ENCODE measurements around the gene NLRC5.

The NLRC5 gene, protein sequence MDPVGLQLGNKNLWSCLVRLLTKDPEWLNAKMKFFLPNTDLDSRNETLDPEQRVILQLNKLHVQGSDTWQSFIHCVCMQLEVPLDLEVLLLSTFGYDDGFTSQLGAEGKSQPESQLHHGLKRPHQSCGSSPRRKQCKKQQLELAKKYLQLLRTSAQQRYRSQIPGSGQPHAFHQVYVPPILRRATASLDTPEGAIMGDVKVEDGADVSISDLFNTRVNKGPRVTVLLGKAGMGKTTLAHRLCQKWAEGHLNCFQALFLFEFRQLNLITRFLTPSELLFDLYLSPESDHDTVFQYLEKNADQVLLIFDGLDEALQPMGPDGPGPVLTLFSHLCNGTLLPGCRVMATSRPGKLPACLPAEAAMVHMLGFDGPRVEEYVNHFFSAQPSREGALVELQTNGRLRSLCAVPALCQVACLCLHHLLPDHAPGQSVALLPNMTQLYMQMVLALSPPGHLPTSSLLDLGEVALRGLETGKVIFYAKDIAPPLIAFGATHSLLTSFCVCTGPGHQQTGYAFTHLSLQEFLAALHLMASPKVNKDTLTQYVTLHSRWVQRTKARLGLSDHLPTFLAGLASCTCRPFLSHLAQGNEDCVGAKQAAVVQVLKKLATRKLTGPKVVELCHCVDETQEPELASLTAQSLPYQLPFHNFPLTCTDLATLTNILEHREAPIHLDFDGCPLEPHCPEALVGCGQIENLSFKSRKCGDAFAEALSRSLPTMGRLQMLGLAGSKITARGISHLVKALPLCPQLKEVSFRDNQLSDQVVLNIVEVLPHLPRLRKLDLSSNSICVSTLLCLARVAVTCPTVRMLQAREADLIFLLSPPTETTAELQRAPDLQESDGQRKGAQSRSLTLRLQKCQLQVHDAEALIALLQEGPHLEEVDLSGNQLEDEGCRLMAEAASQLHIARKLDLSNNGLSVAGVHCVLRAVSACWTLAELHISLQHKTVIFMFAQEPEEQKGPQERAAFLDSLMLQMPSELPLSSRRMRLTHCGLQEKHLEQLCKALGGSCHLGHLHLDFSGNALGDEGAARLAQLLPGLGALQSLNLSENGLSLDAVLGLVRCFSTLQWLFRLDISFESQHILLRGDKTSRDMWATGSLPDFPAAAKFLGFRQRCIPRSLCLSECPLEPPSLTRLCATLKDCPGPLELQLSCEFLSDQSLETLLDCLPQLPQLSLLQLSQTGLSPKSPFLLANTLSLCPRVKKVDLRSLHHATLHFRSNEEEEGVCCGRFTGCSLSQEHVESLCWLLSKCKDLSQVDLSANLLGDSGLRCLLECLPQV (N-terminal part only)

DNA sequence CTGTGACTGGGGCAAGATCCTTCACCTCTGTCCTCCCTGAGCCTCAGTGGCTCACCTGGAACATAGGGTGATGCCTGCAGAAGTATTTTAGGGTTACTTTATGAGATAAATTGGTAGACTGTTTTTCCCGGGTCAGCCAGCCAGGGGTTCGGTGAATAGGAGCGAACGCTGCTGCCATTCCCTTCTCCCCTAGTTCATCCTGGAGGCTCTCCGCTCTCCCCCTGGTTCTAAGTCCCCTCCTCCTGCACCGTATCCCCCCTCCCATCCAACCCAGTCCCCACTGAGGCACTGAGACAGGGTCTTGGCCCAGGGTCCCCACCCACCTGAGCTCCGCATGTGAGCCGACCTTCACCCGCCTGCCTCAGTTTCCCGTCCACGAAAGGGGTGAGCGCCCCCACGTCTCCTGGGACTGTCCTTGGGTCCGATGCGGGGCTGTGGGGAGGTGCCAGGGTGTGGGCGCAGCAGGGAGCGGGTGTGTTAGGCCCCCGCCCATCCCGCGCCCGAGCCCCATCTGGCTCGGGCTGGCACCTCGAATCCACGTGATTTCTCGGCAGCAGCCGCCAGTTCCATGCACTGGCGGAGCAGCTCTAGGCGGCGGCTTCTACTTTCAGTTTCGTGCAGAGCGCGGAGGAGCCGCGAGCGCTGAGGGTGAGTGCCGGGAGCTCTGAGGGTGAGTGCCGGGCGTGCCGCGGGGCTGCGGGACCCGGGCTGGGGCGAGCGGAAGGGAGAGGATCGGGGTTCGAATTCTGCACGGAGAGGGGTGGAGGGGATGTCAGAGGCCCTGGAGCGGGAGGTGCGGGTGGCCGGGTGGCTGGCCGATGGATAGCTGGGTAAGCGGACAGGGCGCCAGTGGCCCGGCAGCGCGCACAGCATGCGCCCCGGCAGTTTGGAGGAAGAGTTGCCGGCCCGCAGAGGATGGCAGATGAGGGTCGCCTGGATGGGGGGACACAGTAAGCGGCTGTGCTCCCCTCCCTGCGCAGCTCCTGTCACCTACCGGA is at the start of gene NLRC5:
TSS of gene NLRC5 (plus strand) at position 610 of the 998 bp plus-strand sequence. CDS start 31,156 bp downstream, outside the sequence.
- DNase-seq = peak; percentile 92 to 94

DNA sequence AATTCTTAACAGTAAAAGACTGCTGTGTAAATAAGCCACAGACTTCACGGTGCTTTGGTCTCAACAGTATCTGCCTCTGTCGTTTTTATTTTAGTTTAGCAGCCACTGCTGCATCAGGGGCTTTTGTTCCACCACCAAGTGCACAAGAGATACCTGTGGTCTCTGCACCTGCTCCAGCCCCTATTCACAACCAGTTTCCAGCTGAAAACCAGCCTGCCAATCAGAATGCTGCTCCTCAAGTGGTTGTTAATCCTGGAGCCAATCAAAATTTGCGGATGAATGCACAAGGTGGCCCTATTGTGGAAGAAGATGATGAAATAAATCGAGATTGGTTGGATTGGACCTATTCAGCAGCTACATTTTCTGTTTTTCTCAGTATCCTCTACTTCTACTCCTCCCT is 49.6 kb upstream of the NLRC5 start:
- no peak for DNase-seq

DNA sequence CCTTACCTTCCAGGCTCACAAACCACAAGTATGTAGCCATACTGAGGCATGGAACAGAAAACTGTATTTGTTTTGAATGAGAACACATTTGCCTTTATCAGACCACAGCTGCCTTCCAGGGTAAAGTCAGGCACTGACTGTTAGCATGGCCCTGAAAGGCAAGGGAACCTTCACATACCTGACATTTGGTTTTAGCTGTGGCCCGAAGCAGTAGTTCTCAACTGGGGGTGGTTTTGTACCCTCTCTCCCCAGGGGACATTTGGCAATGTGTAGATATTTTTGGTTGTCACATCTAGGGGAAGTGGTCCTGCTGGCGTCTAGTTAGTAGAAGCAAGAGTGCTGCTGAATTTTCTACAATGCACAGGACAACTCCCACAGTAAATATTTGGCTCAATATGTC is 48.3 kb upstream of the NLRC5 start:
- DNase-seq = no peak

DNA sequence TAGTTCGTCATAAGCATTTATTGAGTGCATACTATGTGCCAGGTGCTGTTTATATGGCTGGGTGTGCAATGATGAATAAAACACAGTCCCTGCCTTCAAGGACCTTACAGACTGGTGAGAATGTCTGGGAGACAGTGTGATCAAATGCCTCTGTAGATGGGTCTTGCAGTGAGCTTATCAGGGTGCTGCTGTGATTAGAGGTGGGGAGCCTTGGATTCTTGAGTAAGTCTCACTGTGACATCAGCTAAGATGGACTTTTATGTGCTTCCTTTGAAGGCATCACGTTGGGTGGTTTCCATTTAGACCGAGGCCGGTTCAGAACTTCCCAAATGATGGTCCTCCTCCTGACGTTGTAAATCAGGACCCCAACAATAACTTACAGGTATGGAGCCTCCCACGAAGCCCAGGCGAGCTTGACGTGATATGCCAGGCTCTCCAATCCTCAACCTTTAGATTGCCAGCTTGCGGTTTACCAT is 47.5 kb upstream of the NLRC5 start:
- DNase-seq = no peak

DNA sequence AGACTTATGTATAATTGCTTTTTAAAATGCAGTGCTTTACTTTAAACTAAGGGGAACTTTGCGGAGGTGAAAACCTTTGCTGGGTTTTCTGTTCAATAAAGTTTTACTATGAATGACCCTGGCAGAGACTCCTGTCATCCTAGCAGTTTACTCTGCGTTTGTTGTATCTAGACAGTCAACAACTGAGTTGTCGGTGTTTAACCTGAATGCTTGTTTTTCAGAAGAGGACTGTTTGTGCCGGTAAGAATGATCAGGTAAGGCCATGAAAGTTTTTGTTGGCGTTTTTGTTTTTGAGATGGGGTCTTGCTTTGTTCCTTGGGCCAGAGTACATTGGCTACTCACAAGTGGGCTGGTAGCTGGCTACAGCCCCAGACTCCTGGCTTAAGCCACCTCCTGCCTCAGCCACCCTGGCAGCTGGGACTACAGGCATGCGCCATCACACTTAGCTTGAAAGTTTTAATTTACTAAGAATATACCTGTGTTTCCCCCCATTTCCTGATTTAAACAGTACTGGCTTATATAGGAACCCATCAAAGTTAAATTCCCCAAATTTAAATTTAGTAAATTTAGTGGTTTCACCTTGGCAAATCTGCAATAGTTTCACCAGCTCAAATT is 45.5 kb upstream of the NLRC5 start:
- no peak for DNase-seq

DNA sequence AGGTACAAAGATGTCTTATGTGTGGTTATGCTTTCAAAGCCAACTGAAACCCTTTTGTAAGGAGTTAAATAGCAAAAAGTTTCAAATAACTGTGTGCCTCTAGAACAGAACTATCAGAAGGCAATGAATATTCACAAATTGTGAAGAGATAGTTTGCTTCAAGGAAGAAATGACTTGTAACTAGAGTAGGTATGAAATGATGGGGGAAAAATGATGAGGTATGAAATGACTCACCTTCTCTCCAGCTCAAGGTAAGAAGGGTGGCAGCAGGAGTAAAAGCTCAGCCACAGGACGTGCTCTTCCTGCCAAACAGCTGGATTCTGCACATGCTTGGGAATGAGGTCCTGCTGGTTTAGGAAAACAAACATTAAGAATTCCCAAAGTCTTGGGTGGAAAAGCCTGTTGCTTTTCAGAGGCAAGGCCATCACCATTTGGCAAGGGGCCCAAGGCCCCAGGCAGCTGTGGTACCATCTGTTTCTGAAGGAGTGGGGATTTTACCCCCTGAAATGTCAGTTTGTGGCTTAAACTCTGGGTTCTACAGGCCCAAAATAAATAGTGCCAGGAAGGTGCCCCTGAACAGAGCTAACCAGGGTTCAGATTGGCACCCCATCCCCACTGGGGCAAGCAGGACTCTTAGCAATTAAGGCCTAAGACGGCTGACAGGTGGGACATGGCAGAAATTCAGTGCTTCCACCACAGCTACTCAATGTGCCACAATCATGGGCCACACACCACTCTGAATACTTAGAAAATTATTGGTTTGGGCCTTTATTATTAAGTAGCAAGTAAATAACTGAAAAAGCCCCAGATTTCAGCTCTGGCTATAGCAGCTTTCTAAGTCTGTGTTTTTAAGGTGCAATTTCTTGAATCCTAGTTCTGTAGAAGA is 44.2 kb upstream of the NLRC5 start:
- peak; percentile 44 to 48 for DNase-seq

DNA sequence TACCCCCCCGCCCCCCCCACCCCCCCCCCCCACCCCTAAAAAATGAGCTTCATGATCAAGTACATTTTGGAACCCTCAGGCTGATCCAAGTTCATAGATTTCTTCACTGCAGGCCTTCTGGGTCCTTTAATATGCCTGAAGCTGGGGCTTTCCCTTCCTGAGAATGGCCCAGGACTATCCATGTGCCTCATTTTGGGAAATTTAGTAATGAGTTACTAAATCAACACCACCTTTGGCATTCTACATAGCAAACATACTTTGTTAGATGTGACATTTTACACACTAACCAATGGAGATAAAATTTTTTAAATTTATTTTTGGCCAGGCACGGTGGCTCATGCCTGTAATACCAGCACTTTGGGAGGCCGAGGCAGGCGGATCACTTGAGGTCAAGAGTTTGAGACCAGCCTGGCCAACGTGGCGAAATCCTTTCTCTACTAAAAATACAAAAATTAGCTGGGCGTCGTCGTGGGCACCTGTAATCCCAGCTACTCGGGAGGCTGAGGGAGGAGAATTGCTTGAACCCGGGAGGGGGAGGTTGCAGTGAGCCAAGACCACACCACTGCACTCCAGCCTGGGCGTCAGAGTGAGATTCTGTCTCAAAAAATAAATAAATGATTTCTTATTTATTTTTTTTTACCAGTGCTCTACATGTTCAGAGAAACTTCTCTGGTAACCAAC is 43.4 kb upstream of the NLRC5 start:
- DNase-seq = no peak

DNA sequence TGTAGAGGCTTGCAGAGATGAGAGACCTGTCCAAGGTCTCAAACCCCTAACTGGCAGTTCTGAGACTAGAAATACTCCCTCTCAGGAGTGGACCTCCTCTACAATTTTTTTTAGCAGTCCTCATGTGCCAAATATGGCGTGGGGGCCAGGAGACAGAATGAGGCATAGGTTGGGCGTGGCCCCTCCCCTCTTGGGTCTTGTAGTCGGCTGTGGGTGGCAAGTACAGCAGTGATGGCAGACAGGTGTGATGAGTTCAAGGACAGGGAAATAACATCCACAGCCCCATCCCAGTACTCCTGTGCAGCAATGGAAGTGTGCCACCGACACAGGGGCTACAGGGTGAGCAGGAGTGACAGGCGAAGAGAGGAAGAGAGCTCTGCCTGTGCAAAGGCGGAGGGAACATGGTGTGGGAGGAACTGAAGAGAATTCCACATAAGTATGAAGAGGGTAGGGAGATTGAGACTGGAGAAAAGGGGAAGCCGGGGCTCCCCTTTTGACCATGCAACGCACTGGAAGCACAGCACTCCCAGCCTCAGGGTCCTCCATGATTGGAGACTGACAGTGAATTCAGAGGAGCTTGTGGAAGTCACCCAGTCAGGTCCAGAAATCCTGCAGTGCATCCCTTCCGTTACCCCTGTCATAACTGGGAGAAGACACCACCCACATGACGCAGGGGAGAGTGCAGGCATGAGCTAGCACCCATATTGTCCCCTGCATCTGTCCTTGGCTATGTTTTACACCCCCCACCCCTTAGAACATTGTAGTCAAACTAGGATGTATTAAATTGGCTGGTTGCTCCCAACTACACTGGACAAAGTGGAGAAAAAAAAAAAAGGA is 42.4 kb upstream of the NLRC5 start:
- no peak for DNase-seq

DNA sequence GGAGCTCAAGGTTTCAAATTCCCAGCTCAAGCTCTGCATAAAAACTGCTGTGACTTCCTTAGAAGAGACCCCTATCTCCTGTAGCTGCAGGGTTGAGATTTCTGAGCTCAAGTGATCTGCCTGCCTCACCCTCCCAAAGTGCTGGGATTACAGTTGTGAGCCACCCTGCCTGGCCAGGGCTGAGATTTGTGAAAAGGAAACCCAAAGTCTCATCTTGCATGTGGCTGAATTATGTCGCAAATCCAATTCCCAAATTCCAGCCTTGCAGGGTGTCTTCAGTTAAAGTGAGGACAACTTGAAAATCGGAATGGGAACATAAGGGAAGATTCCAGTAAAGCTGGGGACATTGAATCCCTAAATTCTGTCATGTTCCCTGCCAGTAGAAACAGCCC is 41.8 kb upstream of the NLRC5 start:
- no peak for DNase-seq

DNA sequence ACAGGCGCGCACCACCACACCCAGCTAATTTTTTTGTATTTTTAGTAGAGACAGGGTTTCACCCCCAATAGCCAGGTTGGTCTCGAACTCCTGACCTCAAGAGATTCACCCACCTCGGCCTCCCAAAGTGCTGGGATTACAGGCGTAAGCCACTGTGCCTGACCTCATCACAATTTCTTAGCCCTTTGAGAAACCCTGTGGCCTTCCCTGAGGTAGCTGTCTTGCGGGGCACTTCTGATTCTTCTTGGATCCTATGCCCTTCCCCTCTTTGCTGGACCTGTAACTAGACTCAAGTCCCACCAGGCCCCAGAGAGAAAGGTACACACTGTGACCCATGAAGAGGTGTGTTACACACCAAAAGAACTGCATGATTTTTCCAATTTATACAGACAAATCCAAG is 41.1 kb upstream of the NLRC5 start:
- no peak for DNase-seq

DNA sequence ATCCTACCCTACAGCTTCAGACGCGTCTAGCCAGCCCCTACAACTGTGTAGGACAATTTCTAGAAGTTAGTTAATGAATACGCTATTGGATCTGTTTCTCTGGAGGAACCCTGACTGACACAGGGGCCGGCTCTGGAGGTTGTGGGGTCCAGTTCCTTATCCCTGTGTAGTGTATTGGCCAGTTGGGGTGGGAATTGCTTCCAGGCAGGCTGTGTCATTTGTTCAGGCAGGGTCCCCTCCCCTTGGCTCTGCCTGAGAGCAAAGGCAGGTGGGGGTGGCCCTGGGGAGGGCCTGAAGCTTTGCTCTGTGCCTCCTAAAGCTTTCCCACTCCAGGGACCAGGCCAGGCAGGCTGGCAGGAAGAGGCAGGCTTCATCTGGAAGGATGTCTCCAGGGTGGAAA is 39.3 kb upstream of the NLRC5 start:
- DNase-seq = no peak

DNA sequence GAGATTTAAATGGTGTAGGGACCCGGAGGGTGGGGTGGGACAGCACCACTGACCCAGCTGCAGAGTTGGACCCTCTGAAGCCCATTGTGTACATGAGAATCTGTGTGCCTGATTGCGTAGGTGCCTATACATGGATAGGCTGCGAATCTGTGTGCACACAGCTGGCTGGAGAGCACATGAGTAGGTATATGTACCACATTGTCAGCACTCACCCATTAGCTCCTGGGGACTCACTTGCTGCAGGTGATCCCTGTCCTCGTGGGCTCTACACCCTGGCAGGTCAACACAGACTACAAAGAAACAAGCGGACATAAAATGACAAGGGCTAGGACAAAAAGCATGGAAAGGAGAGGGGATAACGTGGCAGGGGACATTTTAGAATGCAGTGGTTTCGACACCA is 38.9 kb upstream of the NLRC5 start:
- DNase-seq = no peak

DNA sequence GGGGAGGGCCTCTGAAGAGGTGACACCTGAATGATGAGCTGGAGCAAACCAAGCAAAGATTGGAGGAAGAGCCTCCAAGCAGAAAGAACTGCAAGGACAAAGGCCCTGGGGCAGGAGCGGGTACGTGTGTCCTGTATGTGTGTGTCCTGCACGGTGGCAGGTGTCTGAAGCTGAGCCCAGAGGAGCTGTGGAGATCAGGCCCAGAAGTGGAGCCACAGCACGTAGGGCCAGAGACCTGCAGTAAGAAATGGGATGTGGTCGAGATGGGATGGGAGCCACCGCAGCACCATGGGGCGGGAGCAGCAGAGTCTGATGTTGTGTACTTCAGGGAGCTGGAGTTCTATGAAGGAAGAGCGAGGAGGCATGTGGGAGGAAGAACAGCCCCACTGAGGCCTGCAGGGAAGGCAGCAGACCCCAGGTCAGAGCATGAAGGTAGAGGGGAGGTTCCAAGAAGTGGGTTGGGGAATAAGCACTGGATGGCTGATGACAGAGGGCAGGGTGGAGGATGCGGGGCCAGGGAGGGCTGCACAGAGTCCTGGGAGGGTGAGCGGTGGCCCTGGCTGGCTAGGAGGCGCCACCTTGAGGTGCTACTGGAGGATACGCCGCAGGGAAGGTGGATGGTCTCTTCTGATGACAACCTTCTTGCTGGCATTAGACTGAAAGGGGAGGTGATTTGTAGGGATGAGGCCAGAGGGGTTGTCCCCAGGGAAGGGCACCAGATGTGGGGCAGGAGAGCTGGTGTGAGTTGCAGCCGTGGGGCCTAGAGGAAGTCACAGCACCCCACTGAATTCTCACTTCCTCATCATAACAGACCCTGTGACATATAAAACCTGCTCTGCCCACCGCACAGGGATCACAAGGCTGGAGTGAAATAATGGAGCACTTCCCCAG is 38.2 kb upstream of the NLRC5 start:
- peak; percentile 67 to 70 for DNase-seq

DNA sequence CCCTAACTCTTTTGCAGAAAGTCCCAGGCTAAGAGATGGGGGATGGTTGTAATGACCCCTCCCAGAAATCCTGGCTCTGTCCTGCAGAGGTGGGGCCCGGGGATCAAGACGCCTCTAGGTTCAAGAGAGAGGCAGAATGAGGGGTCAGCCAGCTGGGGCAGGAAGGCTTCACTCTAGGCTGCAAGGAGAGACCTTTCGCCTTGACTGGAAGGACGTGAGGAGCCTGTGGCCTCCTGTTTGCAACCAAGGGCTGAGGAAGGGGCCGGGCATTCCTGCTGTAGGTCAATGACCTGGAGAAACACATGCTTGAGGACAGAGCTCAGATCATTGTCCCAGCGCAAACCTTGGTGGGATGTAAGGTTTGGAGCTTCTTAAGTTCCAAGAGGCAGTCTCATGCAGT is 36.4 kb upstream of the NLRC5 start:
- no peak for DNase-seq

DNA sequence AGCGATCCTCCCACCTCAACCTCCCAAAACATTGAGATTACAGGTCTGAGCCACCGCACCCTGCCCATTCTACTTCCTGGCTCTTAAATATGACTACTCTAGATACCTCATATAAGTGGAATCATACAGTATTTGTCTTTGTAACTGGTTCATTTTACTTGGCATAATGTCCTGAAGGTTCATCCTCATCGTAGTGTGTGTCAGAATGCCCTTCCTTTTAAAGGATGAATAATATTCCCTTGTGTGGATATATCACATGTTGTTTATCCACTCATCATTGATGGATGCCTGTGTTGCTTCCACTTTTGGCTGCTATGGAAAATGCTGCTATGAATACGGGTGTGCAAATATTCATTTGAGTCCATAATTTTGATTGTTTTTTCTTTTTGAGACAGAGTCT is 33.3 kb upstream of the NLRC5 start:
- no peak for DNase-seq

DNA sequence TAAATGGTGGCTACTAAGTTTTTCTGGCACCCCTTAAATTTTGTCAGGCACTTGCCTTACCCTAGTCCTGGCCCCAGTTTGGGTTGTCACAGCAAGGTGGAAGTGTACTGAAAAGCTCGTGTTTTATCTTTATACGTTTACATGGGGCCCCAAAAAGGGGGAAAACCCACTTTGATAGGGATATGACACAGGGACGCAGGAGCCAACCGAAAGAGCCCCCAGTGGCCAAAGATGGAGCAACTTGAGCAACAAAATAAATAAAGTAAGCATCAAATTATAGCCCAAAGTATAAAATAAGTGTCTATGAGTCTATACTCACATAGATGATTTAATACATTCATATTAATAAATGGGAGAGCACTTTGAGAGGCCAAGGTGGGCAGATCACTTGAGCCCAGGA is 32.6 kb upstream of the NLRC5 start:
- no peak for DNase-seq

DNA sequence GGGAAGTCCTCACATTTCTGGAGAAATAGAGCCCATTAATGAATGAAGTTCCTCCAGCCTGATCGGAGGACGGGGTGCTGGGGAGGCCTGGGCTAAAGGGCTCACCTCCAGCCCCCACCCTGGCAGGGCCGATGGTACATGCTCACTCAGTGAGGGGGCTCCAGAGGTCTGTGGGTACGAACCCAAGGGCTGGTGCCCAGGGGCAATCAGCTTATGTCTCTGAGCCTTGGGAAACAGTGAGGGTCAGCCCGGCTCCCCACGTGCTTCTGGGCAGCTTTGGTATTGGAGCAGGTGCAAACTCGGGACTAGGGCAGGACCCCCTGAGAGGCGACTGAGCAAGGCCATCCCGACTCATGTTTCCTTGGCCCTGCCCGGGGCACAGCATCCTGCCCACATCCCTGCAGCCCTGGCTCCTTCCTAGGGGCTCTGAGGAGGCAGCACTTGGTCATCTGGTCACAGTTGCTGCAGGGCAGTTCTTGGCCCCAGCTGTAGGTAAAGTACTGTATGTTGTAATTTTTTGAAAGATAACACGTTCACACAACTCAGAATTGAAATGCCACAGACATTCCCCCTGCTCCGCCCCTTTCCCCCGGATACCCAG is 28.6 kb upstream of the NLRC5 start:
- DNase-seq = no peak

Measured in stimulated activated CD4-positive, alpha-beta T cell treated with anti-CD3 and anti-CD28 coated beads, Interleukin-2, amount 100 ng/mL, for 24 hours (primary cell).